B cell (primary cell): ENCODE measurements around the gene RASA3. TPM values are rescaled to one million over a fixed set of nuclear protein-coding genes. Genes with fewer than 3 reads are reported as not detected.

Source experiments
- ATAC-seq: fragments of 200-7000 bp; cut with Tn5 transposase; one replicate; pipeline ENCODE4 v1.10.0; 2021; ENCODE audit warnings: low read depth, mild to moderate bottlenecking, moderate number of reproducible peaks, moderate library complexity
- CTCF ChIA-PET: fragments of 350-600 bp; sonication (Branson Sonifier 250); formaldehyde crosslinking; loops from one replicate; lab custom pipeline; 2021; ENCODE audit warnings: antibody characterized with exemption, inconsistent platforms; lab: Charles Lee
- POLR2A ChIA-PET: fragments of 350-600 bp; sonication (Branson Sonifier 250); formaldehyde crosslinking; loops from one replicate; lab custom pipeline; 2021; ENCODE audit warnings: antibody characterized with exemption; lab: Charles Lee
- DNase-seq: peaks from one replicate; pipeline ENCODE4 v3.0.0; 2013
- H2AFZ ChIP-seq: 2 replicates; pipeline ENCODE4 v1.6.1; 2012; ENCODE audit warnings: mild to moderate bottlenecking, low read depth, low read length; ENCODE audit not compliant: insufficient read depth, poor library complexity, severe bottlenecking
- H3K27ac ChIP-seq, 2 donors: 1 replicate in 1 of 2; 2 replicates in 1 of 2; pipeline ENCODE4 v1.5.1; 2012 to 2013; ENCODE audit warnings: low read length in 2 of 2, mild to moderate bottlenecking in 2 of 2, moderate library complexity in 1 of 2
- H3K27me3 ChIP-seq, 4 experiments: fragments of 200-600 bp in 1 of 4; sonication (generic) in 1 of 4; replicated peaks in 1 of 4; 1 replicate in 2 of 4; 2 replicates in 2 of 4; pipeline versions ENCODE4 v1.6.1 to v1.7.0; 2013 to 2016; ENCODE audit warnings: low read length in 3 of 4, mild to moderate bottlenecking in 2 of 4, mixed read lengths in 1 of 4, moderate library complexity in 1 of 4; ENCODE audit not compliant: insufficient read depth in 4 of 4, control insufficient read depth in 3 of 4; ENCODE audit errors: control extremely low read depth in 1 of 4
- H3K36me3 ChIP-seq, 2 experiments: replicated peaks in 1 of 2; 1 replicate in 1 of 2; 2 replicates in 1 of 2; pipeline versions ENCODE4 v1.6.1 to v1.7.1; 2013; ENCODE audit warnings: low read length in 1 of 2; ENCODE audit not compliant: insufficient read depth in 2 of 2, control insufficient read depth in 1 of 2; ENCODE audit errors: control extremely low read depth in 1 of 2, extremely low read depth in 1 of 2
- H3K4me1 ChIP-seq, 2 donors: fragments of 200-600 bp in 1 of 2; sonication (generic) in 1 of 2; 1 replicate in 1 of 2; 2 replicates in 1 of 2; pipeline versions ENCODE4 v1.5.1 to v1.6.1; 2013 to 2017; ENCODE audit warnings: low read length in 2 of 2; ENCODE audit not compliant: control insufficient read depth in 2 of 2, insufficient read depth in 2 of 2
- H3K4me2 ChIP-seq: replicated peaks from 2 replicates; pipeline ENCODE3; 2012; ENCODE audit warnings: mild to moderate bottlenecking, low read depth, low read length; ENCODE audit not compliant: poor library complexity, severe bottlenecking
- H3K4me3 ChIP-seq, 5 experiments: fragments of 200-600 bp in 1 of 5; sonication (generic) in 1 of 5; 1 replicate in 3 of 5; 2 replicates in 2 of 5; pipeline versions ENCODE4 v1.5.1 to v1.7.0; 2011 to 2016; ENCODE audit warnings: low read length in 4 of 5, mild to moderate bottlenecking in 4 of 5, low read depth in 2 of 5, control low read depth in 1 of 5, moderate library complexity in 1 of 5; ENCODE audit not compliant: insufficient read depth in 1 of 5; ENCODE audit errors: control extremely low read depth in 1 of 5, extremely low read depth in 1 of 5
- H3K79me2 ChIP-seq: fragments of 200-600 bp; sonication (generic); one replicate; pipeline ENCODE4 v1.6.0; 2016; ENCODE audit warnings: low read length; ENCODE audit not compliant: control insufficient read depth, insufficient read depth
- H3K9ac ChIP-seq: fragments of 200-600 bp; sonication (generic); 2 replicates; pipeline ENCODE4 v1.6.1; 2017; ENCODE audit warnings: mild to moderate bottlenecking, low read length, moderate library complexity
- H3K9me3 ChIP-seq, 3 donors: one replicate each; pipeline versions ENCODE4 v1.6.1 to v1.7.1; 2013; ENCODE audit warnings: low read length in 2 of 3; ENCODE audit not compliant: control insufficient read depth in 2 of 3, insufficient read depth in 1 of 3; ENCODE audit errors: control extremely low read depth in 1 of 3
- H4K20me1 ChIP-seq: 2 replicates; pipeline ENCODE4 v1.6.0; 2012; ENCODE audit warnings: mild to moderate bottlenecking, low read length; ENCODE audit not compliant: insufficient read depth, control insufficient read depth, poor library complexity, severe bottlenecking
- H3K27ac Mint-ChIP-seq: one replicate; pipeline ENCODE4 v1.8.0; 2021; ENCODE audit warnings: mixed read lengths
- H3K27me3 Mint-ChIP-seq: one replicate; pipeline ENCODE4 v1.8.0; 2021; ENCODE audit warnings: mixed read lengths
- H3K4me1 Mint-ChIP-seq: one replicate; pipeline ENCODE4 v1.8.0; 2021; ENCODE audit warnings: mixed read lengths
- H3K4me3 Mint-ChIP-seq: one replicate; pipeline ENCODE4 v1.8.0; 2021; ENCODE audit warnings: mixed read lengths
- H3K9me3 Mint-ChIP-seq: one replicate; pipeline ENCODE4 v1.8.0; 2022; ENCODE audit warnings: mixed read lengths; ENCODE audit not compliant: insufficient read depth
- EZH2 ChIP-seq: IDR thresholded peaks from 2 replicates; pipeline ENCODE4 v1.6.1; 2012; ENCODE audit warnings: borderline replicate concordance, low read depth, mild to moderate bottlenecking, moderate library complexity, low read length; ENCODE audit not compliant: insufficient read depth, poor library complexity, severe bottlenecking
- WGBS: methylation state at CpG from one replicate; pipeline ENCODE4 v1.1.5; 2013; ENCODE audit warnings: missing lambda C conversion rate; ENCODE audit not compliant: insufficient coverage; 5-methylcytosine and 5-hydroxymethylcytosine counted together
- intact Hi-C: fragments of 100-400 bp; cut with micrococcal nuclease; formaldehyde crosslinking; loops from one replicate; pipeline ENCODE4 v1.10.0; 2022
- polyA plus RNA-seq: library from polyadenylated mRNA; depleted of rRNA; stranded (reverse); fragments of >200 nt; gene quantifications from 2 replicates; pipeline ENCODE4 v1.2.3, GENCODE V29; 2012
- total RNA-seq, 2 donors: library from RNA; stranded (reverse); fragments of 120-200 nt in 1 of 2; gene quantifications; 1 replicate in 1 of 2; 2 replicates in 1 of 2; pipeline versions ENCODE4 v1.2.3 to v1.2.4, GENCODE V29; 2013 to 2022
- TF ChIP-seq, protein P1 (sequence below): fragments of 200-600 bp; IDR thresholded peaks from one replicate; pipeline ENCODE4 v1.8.0; 2022; ENCODE audit warnings: antibody characterized with exemption, mild to moderate bottlenecking

Gene RASA3
- total and polyA plus RNA-seq, 2 donors (not counting 1 experiment from before 2014, with no cell fraction given): 54.2 to 87.4 TPM

DNA sequence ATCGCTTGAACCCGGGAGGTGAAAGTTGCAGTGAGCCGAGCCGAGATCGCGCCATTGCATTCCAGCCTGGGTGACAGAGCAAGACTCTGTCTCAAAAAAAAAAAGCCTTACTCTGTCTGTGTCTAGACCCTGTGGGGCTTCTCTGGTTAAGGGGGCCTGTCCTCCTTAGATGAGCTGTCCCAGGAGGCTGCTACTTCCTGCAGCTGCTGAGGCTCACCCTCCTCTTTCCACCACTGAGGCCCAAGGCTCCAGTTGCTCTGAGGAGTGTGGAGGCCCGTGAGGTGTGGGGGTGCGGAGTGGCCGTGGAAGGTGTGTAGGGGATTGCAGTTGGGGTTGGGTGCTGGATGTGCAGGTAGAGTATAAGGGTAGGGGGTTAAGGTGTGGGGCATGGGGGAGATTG, 22.1 kb upstream of the RASA3 start:
- Histone ChIP-seq H3K9me3 (no peaks in the 10 kb centered on the region), H4K20me1 (no peaks in the 10 kb centered on the region), H3K4me3 (no peak overlapping the region), H2AFZ (peak overlapping the region; percentile 1), H3K27me3 (no peaks in the 10 kb centered on the region), H3K4me2 (peak overlapping the region; percentile 58), H3K9ac (no peak overlapping the region), H3K4me1 (peaks cover 14 to 36% of the 10 kb centered on the region in 2 donors), H3K79me2 (peaks cover 12% of the 10 kb centered on the region), H3K36me3 (no peaks in the 10 kb centered on the region), H3K27ac (no peak overlapping the region)
- ATAC-seq (peak; percentile 77), DNase-seq (no peak)
- ChIA-PET POLR2A (no interaction called here), CTCF (no interaction called here)
- TF ChIP-seq EZH2: no peak
- TF ChIP-seq, protein P1, sequence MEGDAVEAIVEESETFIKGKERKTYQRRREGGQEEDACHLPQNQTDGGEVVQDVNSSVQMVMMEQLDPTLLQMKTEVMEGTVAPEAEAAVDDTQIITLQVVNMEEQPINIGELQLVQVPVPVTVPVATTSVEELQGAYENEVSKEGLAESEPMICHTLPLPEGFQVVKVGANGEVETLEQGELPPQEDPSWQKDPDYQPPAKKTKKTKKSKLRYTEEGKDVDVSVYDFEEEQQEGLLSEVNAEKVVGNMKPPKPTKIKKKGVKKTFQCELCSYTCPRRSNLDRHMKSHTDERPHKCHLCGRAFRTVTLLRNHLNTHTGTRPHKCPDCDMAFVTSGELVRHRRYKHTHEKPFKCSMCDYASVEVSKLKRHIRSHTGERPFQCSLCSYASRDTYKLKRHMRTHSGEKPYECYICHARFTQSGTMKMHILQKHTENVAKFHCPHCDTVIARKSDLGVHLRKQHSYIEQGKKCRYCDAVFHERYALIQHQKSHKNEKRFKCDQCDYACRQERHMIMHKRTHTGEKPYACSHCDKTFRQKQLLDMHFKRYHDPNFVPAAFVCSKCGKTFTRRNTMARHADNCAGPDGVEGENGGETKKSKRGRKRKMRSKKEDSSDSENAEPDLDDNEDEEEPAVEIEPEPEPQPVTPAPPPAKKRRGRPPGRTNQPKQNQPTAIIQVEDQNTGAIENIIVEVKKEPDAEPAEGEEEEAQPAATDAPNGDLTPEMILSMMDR: no peak
- Mint-ChIP-seq H3K4me1 (peaks cover 46% of the 10 kb centered on the region), H3K27me3 (peaks cover 13% of the 10 kb centered on the region), H3K27ac (peak overlapping the region; percentile 20), H3K4me3 (peak overlapping the region; percentile 51), H3K9me3 (peaks cover 3% of the 10 kb centered on the region)
- 8% methylated on average over 9 of the region's 9 CpGs for WGBS
- intact Hi-C loops: no loop called here

GRCh38 chr13:114153485-114154080, 21.2 kb upstream of the RASA3 start:
- peaks cover 13% of the 10 kb centered on the region for H3K27me3 Mint-ChIP-seq
- H3K4me2 ChIP-seq: peak overlapping the region; percentile 58
- no peak for DNase-seq
- H2AFZ ChIP-seq: no peak overlapping the region
- POLR2A ChIA-PET: no interaction called here
- H3K4me1 ChIP-seq: peaks cover 22 to 45% of the 10 kb centered on the region in 2 donors
- CTCF ChIA-PET: no interaction called here
- H3K9ac ChIP-seq: no peak overlapping the region
- H3K4me1 Mint-ChIP-seq: peaks cover 45% of the 10 kb centered on the region
- TF ChIP-seq, protein P1: no peak
- no peak for TF ChIP-seq EZH2
- no peaks in the 10 kb centered on the region for H3K9me3 ChIP-seq
- intact Hi-C loops: no loop called here
- 100% methylated on average over 3 of the region's 6 CpGs for WGBS
- peak overlapping the region; percentile 51 for H3K4me3 Mint-ChIP-seq
- no peaks in the 10 kb centered on the region for H3K36me3 ChIP-seq
- peaks cover 12% of the 10 kb centered on the region for H3K79me2 ChIP-seq
- no peak overlapping the region for H3K4me3 ChIP-seq
- no peak for ATAC-seq
- H4K20me1 ChIP-seq: no peaks in the 10 kb centered on the region
- H3K27ac ChIP-seq: no peak overlapping the region
- no peaks in the 10 kb centered on the region for H3K27me3 ChIP-seq
- no peaks in the 10 kb centered on the region for H3K9me3 Mint-ChIP-seq
- H3K27ac Mint-ChIP-seq: peak overlapping the region; percentile 51
